Lower leg skin (tissue), 4 donors: ENCODE data around the gene SETX. TPM values are rescaled to one million over a fixed set of nuclear protein-coding genes. Genes with fewer than 3 reads are reported as not detected.

Experiments used
- DNase-seq, 2 donors: peaks; one replicate each; pipeline ENCODE4 v3.0.0-alpha.2; 2019; ENCODE audit warnings: low spot score in 2 of 2
- H3K4me3 ChIP-seq: fragments of 200-600 bp; sonication (generic); 2 replicates; pipeline ENCODE4 v1.5.1; 2017; ENCODE audit warnings: mild to moderate bottlenecking, low read depth; ENCODE audit not compliant: poor library complexity, severe bottlenecking
- POLR2A ChIP-seq, 2 donors: fragments of 450-650 bp; IDR thresholded peaks; one replicate each; pipeline ENCODE4 v1.6.1; 2016 to 2017; ENCODE audit warnings: antibody characterized with exemption in 2 of 2, mild to moderate bottlenecking in 1 of 2, moderate library complexity in 1 of 2
- WGBS, 2 donors: methylation state at CpG; one replicate each; pipeline ENCODE4 v1.1.5; 2018; 5-methylcytosine and 5-hydroxymethylcytosine counted together
- intact Hi-C: fragments of 100-400 bp; cut with DNase I; formaldehyde crosslinking; loops from one replicate; pipeline ENCODE4 v1.15.0; 2023; ENCODE audit warnings: low total_unique reads
- total RNA-seq, 4 donors: library from RNA; depleted of rRNA; stranded (reverse); fragments of >200 nt; gene quantifications; one replicate each; pipeline ENCODE4 v1.1.0, GENCODE V29; 2016
- TF ChIP-seq, protein P1 (sequence below), 3 donors: fragments of 450-650 bp; IDR thresholded peaks; one replicate each; pipeline ENCODE4 v1.5.1; 2016; ENCODE audit warnings: antibody characterized with exemption in 3 of 3, mild to moderate bottlenecking in 3 of 3, moderate library complexity in 2 of 3

The SETX gene
- total RNA-seq, 4 donors from 2014 or later: 32.8 to 38.7 (median 35.9) TPM

DNA sequence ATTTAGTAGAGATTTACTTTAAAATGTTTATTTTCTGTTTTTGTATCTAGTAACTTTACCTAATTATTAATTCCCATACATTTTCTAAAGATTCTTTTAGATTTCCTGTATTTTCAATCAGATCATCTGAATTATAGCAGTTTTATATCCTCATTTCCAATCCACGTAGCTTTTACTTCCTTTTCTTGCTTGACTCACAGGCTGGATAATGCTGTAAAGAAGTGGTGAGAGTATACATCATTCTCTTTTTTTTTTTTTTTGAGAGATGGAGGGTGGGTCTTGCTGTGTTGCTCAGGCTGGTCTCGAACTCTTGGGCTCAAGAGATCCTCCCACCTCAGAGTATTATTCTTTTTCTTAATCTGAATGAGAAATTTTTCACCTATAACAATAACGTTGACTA lies 11.2 kb upstream of the SETX start:
- H3K4me3 ChIP-seq: no peak overlapping the region
- WGBS, 2 donors: 74 to 75% methylated on average over 3 of the region's 3 CpGs
- no peak for TF ChIP-seq POLR2A (IDR thresholded peaks at IDR 0.05)
- TF ChIP-seq, protein P1, sequence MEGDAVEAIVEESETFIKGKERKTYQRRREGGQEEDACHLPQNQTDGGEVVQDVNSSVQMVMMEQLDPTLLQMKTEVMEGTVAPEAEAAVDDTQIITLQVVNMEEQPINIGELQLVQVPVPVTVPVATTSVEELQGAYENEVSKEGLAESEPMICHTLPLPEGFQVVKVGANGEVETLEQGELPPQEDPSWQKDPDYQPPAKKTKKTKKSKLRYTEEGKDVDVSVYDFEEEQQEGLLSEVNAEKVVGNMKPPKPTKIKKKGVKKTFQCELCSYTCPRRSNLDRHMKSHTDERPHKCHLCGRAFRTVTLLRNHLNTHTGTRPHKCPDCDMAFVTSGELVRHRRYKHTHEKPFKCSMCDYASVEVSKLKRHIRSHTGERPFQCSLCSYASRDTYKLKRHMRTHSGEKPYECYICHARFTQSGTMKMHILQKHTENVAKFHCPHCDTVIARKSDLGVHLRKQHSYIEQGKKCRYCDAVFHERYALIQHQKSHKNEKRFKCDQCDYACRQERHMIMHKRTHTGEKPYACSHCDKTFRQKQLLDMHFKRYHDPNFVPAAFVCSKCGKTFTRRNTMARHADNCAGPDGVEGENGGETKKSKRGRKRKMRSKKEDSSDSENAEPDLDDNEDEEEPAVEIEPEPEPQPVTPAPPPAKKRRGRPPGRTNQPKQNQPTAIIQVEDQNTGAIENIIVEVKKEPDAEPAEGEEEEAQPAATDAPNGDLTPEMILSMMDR (IDR thresholded peaks at IDR 0.05): no peak
- intact Hi-C loops: no loop called here
- no peak for DNase-seq

DNA sequence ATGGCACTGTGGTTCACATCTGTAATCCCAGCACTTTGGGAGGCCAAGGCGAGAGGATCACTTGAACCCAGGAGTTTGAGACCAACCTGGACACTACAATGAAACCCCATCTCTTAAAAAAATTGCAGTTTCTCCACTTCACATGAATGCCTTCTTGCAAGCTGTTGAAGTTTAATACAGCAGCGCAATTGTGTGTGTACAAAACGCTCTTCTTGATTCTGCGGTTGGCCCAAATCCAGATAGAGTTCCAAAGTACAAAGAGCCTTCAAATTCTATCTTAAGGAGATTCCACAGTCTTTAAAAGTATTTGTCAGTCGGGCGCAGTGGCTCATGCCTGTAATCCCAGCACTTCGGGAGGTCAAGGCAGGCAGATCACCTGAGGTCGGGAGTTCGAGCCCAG lies 9.3 kb upstream of the SETX start:
- DNase-seq: no peak
- TF ChIP-seq POLR2A (IDR thresholded peaks at IDR 0.05): no peak
- TF ChIP-seq, protein P1 (IDR thresholded peaks at IDR 0.05): no peak
- WGBS, 2 donors: 87 to 93% methylated on average over 9 of the region's 9 CpGs
- no peak overlapping the region for H3K4me3 ChIP-seq
- intact Hi-C loops: no loop called here

DNA sequence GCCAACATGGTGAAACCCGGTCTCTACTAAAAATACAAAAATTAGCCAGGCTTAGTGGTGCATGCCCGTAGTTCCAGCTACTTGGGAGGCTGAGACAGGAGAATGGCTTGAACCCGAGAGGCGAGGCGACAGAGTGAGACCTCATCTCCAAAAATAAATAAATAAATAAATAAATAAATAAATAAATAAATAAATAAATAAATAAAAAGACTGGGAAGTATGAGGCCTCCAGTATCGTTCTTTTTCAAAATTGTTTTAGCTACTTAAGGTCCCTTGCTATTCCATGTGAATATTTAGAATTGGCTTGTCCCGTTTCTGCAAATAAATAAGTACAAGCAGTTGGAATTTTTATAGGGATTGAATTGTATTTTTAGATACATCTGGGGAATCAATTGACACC lies 3.0 kb upstream of the SETX start:
- TF ChIP-seq POLR2A (IDR thresholded peaks at IDR 0.05): no peak
- intact Hi-C loops: no loop called here
- H3K4me3 ChIP-seq: no peak overlapping the region
- 88 to 89% methylated on average over 7 of the region's 7 CpGs for WGBS, 2 donors
- no peak for DNase-seq

DNA sequence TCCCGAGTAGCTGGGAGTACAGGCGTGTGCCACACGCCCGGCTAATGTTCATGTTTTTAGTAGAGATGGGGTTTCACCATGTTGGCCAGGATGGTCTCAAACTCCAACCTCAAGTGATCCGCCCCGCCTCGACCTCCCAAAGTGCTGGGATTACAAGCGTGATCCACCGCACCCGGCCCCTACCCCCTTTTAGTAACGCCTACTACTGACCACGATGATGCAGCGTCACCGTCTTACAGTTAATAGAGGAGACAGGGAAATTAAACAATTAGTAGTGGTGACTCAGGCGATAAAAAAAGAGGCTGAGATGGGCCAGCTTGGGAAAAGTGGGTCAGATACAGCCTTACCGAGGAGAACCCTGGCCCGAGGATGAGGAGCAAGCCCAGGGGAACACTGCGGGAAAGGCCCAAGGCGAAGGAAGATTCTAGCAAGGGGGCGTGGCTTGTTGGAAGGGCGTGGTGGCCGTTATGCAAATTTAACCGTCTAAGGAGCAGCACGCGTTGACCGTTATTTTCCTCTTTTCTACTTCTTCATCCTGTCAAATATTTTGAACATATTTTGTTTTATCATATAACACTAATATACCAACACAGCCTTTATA lies 1.6 kb upstream of the SETX start:
- no peak for DNase-seq
- WGBS, 2 donors: 91% methylated on average over 26 of the region's 26 CpGs
- no peak overlapping the region for H3K4me3 ChIP-seq
- intact Hi-C loops: no loop called here
- no peak for TF ChIP-seq POLR2A (IDR thresholded peaks at IDR 0.05)
- TF ChIP-seq, protein P1 (IDR thresholded peaks at IDR 0.05): no peak

DNA sequence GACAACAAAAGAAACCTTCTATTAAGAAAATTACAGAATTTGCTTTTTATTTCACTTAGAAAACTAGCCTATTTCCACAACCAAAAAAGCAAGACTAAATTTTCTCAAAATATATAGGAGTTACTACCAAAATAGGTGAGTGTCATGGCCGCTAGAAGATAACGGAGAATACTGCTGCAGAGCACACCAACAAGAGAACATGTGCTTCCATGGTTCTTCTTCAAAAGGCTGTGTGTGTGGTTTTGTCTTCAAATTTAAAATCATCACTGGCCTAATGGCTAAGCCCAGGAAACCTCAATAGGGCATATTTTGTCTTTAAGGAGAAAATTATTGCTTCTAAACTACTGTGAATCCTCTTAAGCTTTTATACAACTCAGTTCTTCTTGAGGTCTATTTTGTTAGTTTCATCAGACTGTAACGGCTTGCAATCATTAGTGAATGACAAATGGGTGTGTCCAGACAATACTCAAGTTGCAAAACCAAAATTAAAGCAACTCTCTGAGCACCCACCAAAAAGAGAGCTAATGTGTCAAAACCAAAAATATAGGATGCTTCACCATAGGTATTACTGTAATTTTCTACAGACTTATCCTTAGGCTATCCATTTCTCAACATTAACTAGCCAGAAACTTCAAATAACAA lies 3.3 kb downstream of the SETX start:
- no peak for TF ChIP-seq POLR2A (IDR thresholded peaks at IDR 0.05)
- TF ChIP-seq, protein P1 (IDR thresholded peaks at IDR 0.05): no peak
- no peak for DNase-seq
- 50 to 58% methylated on average over 3 of the region's 3 CpGs for WGBS, 2 donors
- H3K4me3 ChIP-seq: no peak overlapping the region
- intact Hi-C loops: no loop called here

DNA sequence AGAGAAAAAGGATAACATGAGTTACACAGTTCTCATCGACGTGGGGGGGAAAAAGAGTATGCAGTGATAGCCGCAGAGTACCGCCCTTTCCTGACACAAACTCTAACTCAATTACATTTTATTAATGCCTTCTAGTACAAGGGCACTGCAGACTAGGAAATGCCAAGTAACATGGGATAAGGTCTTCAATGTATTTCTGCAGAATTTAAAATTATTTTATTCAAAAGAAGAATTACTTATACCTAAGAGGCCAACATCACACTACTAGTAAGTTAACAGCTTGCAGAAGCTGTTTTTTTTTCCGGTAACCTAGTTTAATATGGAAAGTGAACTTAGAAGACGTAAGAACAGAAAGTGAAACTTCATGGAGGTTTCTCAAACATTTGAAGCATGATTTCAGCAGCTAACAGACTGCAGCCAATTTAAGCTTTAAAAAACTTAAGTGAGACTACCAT lies 3.9 kb downstream of the SETX start:
- intact Hi-C loops: no loop called here
- TF ChIP-seq, protein P1 (IDR thresholded peaks at IDR 0.05): no peak
- no peak for TF ChIP-seq POLR2A (IDR thresholded peaks at IDR 0.05)
- 49 to 50% methylated on average over 6 of the region's 6 CpGs for WGBS, 2 donors
- no peak overlapping the region for H3K4me3 ChIP-seq
- no peak for DNase-seq
